ENCODE results near the gene CENPC.

The CENPC gene

GRCh38 chr4:67575232-67576058, 30.1 kb upstream of the CENPC start:
- H3K4me3 ChIP-seq (ENCODE audit: low read depth in 1 of 5, low read length in 5 of 5): no peak overlapping the region
- no peak overlapping the region for H3K27ac ChIP-seq (ENCODE audit: low read depth, low read length)
- no peaks in the 10 kb centered on the region for H3K36me3 ChIP-seq (ENCODE audit: control insufficient read depth in 5 of 5, insufficient read depth in 5 of 5, low read length in 5 of 5)
- no peaks in the 10 kb centered on the region for H3K9me3 ChIP-seq (ENCODE audit: control insufficient read depth in 5 of 5, low read length in 5 of 5)
- H3K27me3 ChIP-seq (ENCODE audit: control insufficient read depth in 5 of 5, insufficient read depth in 4 of 5, low read length in 5 of 5): no peaks in the 10 kb centered on the region
- no peak overlapping the region for H3K9ac ChIP-seq (ENCODE audit: low read length in 5 of 5)
- H3K4me1 ChIP-seq (ENCODE audit: control insufficient read depth in 5 of 5, insufficient read depth in 5 of 5, low read length in 5 of 5): no peaks in the 10 kb centered on the region

- no peaks in the 10 kb centered on the region for H3K9me3 ChIP-seq (ENCODE audit: control insufficient read depth in 5 of 5, low read length in 5 of 5)
- H3K27me3 ChIP-seq (ENCODE audit: control insufficient read depth in 5 of 5, insufficient read depth in 4 of 5, low read length in 5 of 5): no peaks in the 10 kb centered on the region
- H3K27ac ChIP-seq (ENCODE audit: low read depth, low read length): no peak overlapping the region
- H3K4me1 ChIP-seq (ENCODE audit: control insufficient read depth in 5 of 5, insufficient read depth in 5 of 5, low read length in 5 of 5): no peaks in the 10 kb centered on the region
- H3K9ac ChIP-seq (ENCODE audit: low read length in 5 of 5): peak overlapping the region in 1 of 5 donors; percentile 39
- no peak overlapping the region for H3K4me3 ChIP-seq (ENCODE audit: low read depth in 1 of 5, low read length in 5 of 5)
- H3K36me3 ChIP-seq (ENCODE audit: control insufficient read depth in 5 of 5, insufficient read depth in 5 of 5, low read length in 5 of 5): no peaks in the 10 kb centered on the region
Measured at GRCh38 chr4:67573193-67573592, 27.9 kb upstream of the CENPC start.

DNA sequence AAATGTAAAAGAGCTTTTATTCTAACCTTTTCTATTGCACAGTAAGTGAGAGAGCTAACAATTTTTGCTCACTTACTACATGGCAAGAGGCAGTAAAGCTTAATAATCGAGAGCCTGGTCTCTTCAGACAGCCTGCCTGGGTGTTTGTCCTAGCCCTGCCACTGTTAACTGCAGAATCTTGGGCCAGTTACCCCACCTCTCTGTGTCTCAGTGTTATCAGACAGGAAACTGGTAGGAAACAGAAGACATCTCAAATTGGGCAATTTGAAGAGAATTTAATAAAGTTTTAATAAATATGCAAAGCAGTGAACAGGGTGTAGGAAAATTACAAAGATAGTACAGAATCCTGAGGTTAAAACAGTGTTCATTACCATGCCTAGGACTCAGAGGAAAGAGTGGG, 26.7 kb upstream of the CENPC start:
- Histone ChIP-seq H3K27ac (ENCODE audit: low read depth, low read length) (no peak overlapping the region), H3K9ac (ENCODE audit: low read length in 5 of 5) (no peak overlapping the region), H3K9me3 (ENCODE audit: control insufficient read depth in 5 of 5, low read length in 5 of 5) (no peaks in the 10 kb centered on the region), H3K36me3 (ENCODE audit: control insufficient read depth in 5 of 5, insufficient read depth in 5 of 5, low read length in 5 of 5) (no peaks in the 10 kb centered on the region), H3K27me3 (ENCODE audit: control insufficient read depth in 5 of 5, insufficient read depth in 4 of 5, low read length in 5 of 5) (no peaks in the 10 kb centered on the region), H3K4me3 (ENCODE audit: low read depth in 1 of 5, low read length in 5 of 5) (no peak overlapping the region), H3K4me1 (ENCODE audit: control insufficient read depth in 5 of 5, insufficient read depth in 5 of 5, low read length in 5 of 5) (no peaks in the 10 kb centered on the region)

DNA sequence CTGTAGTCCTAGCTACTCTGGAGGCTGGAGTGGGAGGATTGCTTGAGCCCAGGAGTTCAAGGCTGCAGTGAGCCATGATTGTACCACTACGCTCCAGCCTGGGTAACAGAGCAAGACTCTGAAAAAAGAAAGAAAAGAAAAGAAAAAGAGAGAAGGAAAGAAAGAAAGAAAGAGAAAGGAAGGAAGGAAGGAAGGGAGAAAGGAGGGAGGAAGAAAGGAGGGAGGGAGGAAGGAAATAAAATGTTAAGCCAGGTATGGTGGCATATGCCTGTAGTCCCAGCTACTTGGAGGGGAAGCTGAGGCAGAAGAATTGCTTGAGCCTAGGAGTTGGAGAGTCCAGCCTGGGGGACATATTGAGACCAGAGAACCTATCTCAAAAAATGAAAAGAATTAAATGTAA, 25.2 kb upstream of the CENPC start:
- no peaks in the 10 kb centered on the region for H3K36me3 ChIP-seq (ENCODE audit: control insufficient read depth in 5 of 5, insufficient read depth in 5 of 5, low read length in 5 of 5)
- no peaks in the 10 kb centered on the region for H3K4me1 ChIP-seq (ENCODE audit: control insufficient read depth in 5 of 5, insufficient read depth in 5 of 5, low read length in 5 of 5)
- H3K27ac ChIP-seq (ENCODE audit: low read depth, low read length): no peak overlapping the region
- no peak overlapping the region for H3K9ac ChIP-seq (ENCODE audit: low read length in 5 of 5)
- no peaks in the 10 kb centered on the region for H3K9me3 ChIP-seq (ENCODE audit: control insufficient read depth in 5 of 5, low read length in 5 of 5)
- H3K27me3 ChIP-seq (ENCODE audit: control insufficient read depth in 5 of 5, insufficient read depth in 4 of 5, low read length in 5 of 5): no peaks in the 10 kb centered on the region
- no peak overlapping the region for H3K4me3 ChIP-seq (ENCODE audit: low read depth in 1 of 5, low read length in 5 of 5)

DNA sequence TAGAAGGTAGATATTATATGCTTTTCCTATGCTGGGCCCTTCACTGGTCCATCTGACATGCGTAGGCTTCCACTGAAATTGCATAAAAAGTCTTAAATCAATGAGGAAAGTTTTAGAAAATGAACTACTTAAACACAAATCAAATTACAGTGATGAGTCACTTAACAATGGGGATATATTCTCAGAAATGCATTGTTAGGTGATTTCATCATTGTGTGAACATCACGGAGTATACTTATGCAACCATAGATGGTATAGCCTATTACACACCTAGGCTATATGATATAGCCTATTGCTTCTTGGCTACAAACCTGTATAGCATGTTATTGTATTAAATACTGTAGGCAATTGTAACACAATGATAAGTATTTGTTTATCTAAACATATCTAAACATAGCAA, 23.5 kb upstream of the CENPC start:
- no peak overlapping the region for H3K4me3 ChIP-seq (ENCODE audit: low read depth in 1 of 5, low read length in 5 of 5)
- no peaks in the 10 kb centered on the region for H3K36me3 ChIP-seq (ENCODE audit: control insufficient read depth in 5 of 5, insufficient read depth in 5 of 5, low read length in 5 of 5)
- no peaks in the 10 kb centered on the region for H3K27me3 ChIP-seq (ENCODE audit: control insufficient read depth in 5 of 5, insufficient read depth in 4 of 5, low read length in 5 of 5)
- no peak overlapping the region for H3K9ac ChIP-seq (ENCODE audit: low read length in 5 of 5)
- H3K4me1 ChIP-seq (ENCODE audit: control insufficient read depth in 5 of 5, insufficient read depth in 5 of 5, low read length in 5 of 5): no peaks in the 10 kb centered on the region
- no peaks in the 10 kb centered on the region for H3K9me3 ChIP-seq (ENCODE audit: control insufficient read depth in 5 of 5, low read length in 5 of 5)
- no peak overlapping the region for H3K27ac ChIP-seq (ENCODE audit: low read depth, low read length)

DNA sequence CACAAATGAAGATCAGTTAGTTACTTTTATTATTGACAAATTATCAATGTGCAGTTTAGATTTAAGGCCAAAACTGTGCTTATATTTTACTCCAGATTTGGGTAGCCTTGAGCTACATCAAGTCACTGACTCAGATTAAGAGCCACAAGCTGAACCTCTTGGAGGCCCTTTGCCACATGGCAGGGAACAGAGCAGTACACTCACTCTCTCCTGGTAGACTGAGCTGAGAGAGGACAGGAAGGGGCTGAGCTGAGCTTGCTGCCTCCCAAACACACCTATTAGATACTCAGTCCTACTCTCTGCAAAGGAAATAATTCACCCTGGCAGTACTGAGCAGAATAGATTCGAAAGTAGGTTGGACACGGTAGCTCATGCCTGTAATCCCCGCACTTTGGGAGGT, 21.0 kb upstream of the CENPC start:
- Histone ChIP-seq H3K4me1 (ENCODE audit: control insufficient read depth in 5 of 5, insufficient read depth in 5 of 5, low read length in 5 of 5) (no peaks in the 10 kb centered on the region), H3K27ac (ENCODE audit: low read depth, low read length) (no peak overlapping the region), H3K4me3 (ENCODE audit: low read depth in 1 of 5, low read length in 5 of 5) (no peak overlapping the region), H3K36me3 (ENCODE audit: control insufficient read depth in 5 of 5, insufficient read depth in 5 of 5, low read length in 5 of 5) (no peaks in the 10 kb centered on the region), H3K27me3 (ENCODE audit: control insufficient read depth in 5 of 5, insufficient read depth in 4 of 5, low read length in 5 of 5) (no peaks in the 10 kb centered on the region), H3K9me3 (ENCODE audit: control insufficient read depth in 5 of 5, low read length in 5 of 5) (no peaks in the 10 kb centered on the region), H3K9ac (ENCODE audit: low read length in 5 of 5) (no peak overlapping the region)

DNA sequence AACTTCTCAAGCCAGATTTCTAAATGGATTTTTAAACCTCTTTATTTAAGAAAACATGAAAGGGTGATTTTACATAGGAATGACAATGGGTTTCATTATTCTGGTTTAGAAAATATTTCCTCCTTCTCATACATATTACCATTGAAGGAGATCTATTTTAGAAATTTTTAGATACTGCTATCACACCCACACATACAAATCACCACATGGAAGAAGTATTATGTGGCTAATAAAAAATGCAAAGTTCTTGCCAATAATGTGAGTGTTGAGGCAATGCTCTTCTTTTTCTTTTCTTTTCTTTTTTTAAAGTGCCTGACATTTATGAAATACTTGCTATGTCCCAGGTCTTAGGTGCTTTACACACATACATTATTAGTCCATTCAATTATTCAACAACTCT, 20.0 kb upstream of the CENPC start:
- no peaks in the 10 kb centered on the region for H3K36me3 ChIP-seq (ENCODE audit: control insufficient read depth in 5 of 5, insufficient read depth in 5 of 5, low read length in 5 of 5)
- no peaks in the 10 kb centered on the region for H3K4me1 ChIP-seq (ENCODE audit: control insufficient read depth in 5 of 5, insufficient read depth in 5 of 5, low read length in 5 of 5)
- no peak overlapping the region for H3K27ac ChIP-seq (ENCODE audit: low read depth, low read length)
- no peak overlapping the region for H3K4me3 ChIP-seq (ENCODE audit: low read depth in 1 of 5, low read length in 5 of 5)
- H3K9me3 ChIP-seq (ENCODE audit: control insufficient read depth in 5 of 5, low read length in 5 of 5): no peaks in the 10 kb centered on the region
- no peaks in the 10 kb centered on the region for H3K27me3 ChIP-seq (ENCODE audit: control insufficient read depth in 5 of 5, insufficient read depth in 4 of 5, low read length in 5 of 5)
- H3K9ac ChIP-seq (ENCODE audit: low read length in 5 of 5): no peak overlapping the region

DNA sequence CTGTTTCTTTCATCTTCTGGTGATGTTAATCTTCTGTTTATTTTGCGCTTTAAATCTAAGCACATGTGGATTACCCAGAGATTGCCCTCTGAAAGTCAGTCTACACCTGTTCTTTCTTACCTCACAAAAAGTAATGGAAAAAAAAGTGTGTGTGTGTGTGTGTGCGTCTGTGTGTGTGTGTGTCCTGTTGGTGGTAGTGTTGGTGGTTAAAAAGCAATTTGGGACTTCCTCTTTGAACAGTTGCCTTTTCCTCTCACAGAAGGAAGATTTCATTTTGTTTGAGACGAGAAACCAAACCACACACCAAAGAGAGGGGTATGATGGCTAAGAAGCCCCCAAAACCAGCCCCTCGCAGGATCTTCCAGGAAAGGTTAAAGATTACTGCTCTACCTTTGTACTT, 13.2 kb upstream of the CENPC start, which contains the start of gene STAP1:
STAP1 (plus strand) TSS at position 235 of the 400 bp plus-strand sequence; CDS start at position 318, 83 bp downstream.
- H3K27me3 ChIP-seq (ENCODE audit: control insufficient read depth in 5 of 5, insufficient read depth in 4 of 5, low read length in 5 of 5): no peaks in the 10 kb centered on the region
- H3K4me1 ChIP-seq (ENCODE audit: control insufficient read depth in 5 of 5, insufficient read depth in 5 of 5, low read length in 5 of 5): no peaks in the 10 kb centered on the region
- no peak within 1 kb of the TSS for H3K4me3 ChIP-seq (ENCODE audit: low read depth in 1 of 5, low read length in 5 of 5)
- no peaks in the 10 kb centered on the region for H3K36me3 ChIP-seq (ENCODE audit: control insufficient read depth in 5 of 5, insufficient read depth in 5 of 5, low read length in 5 of 5)
- H3K9me3 ChIP-seq (ENCODE audit: control insufficient read depth in 5 of 5, low read length in 5 of 5): no peaks in the 10 kb centered on the region
- no peak within 1 kb of the TSS for H3K27ac ChIP-seq (ENCODE audit: low read depth, low read length)
- H3K9ac ChIP-seq (ENCODE audit: low read length in 5 of 5): no peak within 1 kb of the TSS

GRCh38 chr4:67556436-67556835, 11.1 kb upstream of the CENPC start:
- Histone ChIP-seq H3K27me3 (ENCODE audit: control insufficient read depth in 5 of 5, insufficient read depth in 4 of 5, low read length in 5 of 5) (no peaks in the 10 kb centered on the region), H3K9me3 (ENCODE audit: control insufficient read depth in 5 of 5, low read length in 5 of 5) (no peaks in the 10 kb centered on the region), H3K4me1 (ENCODE audit: control insufficient read depth in 5 of 5, insufficient read depth in 5 of 5, low read length in 5 of 5) (no peaks in the 10 kb centered on the region), H3K9ac (ENCODE audit: low read length in 5 of 5) (no peak overlapping the region), H3K36me3 (ENCODE audit: control insufficient read depth in 5 of 5, insufficient read depth in 5 of 5, low read length in 5 of 5) (no peaks in the 10 kb centered on the region), H3K27ac (ENCODE audit: low read depth, low read length) (no peak overlapping the region), H3K4me3 (ENCODE audit: low read depth in 1 of 5, low read length in 5 of 5) (no peak overlapping the region)

DNA sequence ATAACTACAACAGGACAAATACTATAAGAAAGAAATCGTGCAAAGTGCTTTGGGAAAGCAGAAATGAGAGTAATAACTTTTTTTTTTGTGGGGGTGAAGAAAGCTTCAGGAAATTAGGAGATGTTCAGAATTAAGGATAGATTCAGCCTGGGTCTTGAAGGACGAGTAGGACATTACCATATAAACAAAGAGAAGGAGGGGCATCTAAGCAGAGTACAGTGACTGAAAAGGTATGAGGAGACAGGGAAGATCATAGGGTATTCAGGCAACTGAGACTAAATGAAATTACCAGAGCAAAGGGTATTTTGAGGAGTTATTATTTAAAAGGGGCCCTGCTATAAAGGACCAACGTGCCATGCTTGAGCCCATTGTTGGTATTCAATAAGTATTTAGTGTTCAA, 10.1 kb upstream of the CENPC start:
- H3K36me3 ChIP-seq (ENCODE audit: control insufficient read depth in 5 of 5, insufficient read depth in 5 of 5, low read length in 5 of 5): no peaks in the 10 kb centered on the region
- no peaks in the 10 kb centered on the region for H3K27me3 ChIP-seq (ENCODE audit: control insufficient read depth in 5 of 5, insufficient read depth in 4 of 5, low read length in 5 of 5)
- no peaks in the 10 kb centered on the region for H3K9me3 ChIP-seq (ENCODE audit: control insufficient read depth in 5 of 5, low read length in 5 of 5)
- no peak overlapping the region for H3K4me3 ChIP-seq (ENCODE audit: low read depth in 1 of 5, low read length in 5 of 5)
- no peaks in the 10 kb centered on the region for H3K4me1 ChIP-seq (ENCODE audit: control insufficient read depth in 5 of 5, insufficient read depth in 5 of 5, low read length in 5 of 5)
- no peak overlapping the region for H3K9ac ChIP-seq (ENCODE audit: low read length in 5 of 5)
- H3K27ac ChIP-seq (ENCODE audit: low read depth, low read length): no peak overlapping the region

Measured in subcutaneous abdominal adipose tissue (tissue), 5 donors.